Smooth muscle cell (in vitro differentiated cells): Measurements from ENCODE around the gene CEP57L1. TPM values are rescaled to one million over a fixed set of nuclear protein-coding genes. Genes with fewer than 3 reads are reported as not detected.
"Not testable (repeated sequence)": the region's sequence is repeated elsewhere in the genome, so short reads cannot be mapped to it uniquely, and the experiment has no call there.

Experiments
- DNase-seq: peaks from one replicate; lab custom pipeline; 2025; ENCODE audit not compliant: unreplicated experiment; lab: John Stamatoyannopoulos, UW
- H2AFZ ChIP-seq: fragments of 200-600 bp; sonication (generic); 2 replicates; pipeline ENCODE4 v1.6.0; 2016; ENCODE audit warnings: antibody characterized with exemption, low read depth, mild to moderate bottlenecking
- H3F3A ChIP-seq: fragments of 200-600 bp; sonication (generic); 2 replicates; pipeline ENCODE4 v1.6.0; 2017; ENCODE audit warnings: antibody characterized with exemption, low read depth
- H3K27ac ChIP-seq: fragments of 200-600 bp; sonication (generic); 2 replicates; pipeline ENCODE4 v1.5.1; 2016; ENCODE audit warnings: low read depth, mild to moderate bottlenecking
- H3K27me3 ChIP-seq: fragments of 200-600 bp; sonication (generic); 2 replicates; pipeline ENCODE4 v1.6.1; 2016; ENCODE audit warnings: low read depth, mild to moderate bottlenecking
- H3K36me3 ChIP-seq: fragments of 200-600 bp; sonication (generic); 2 replicates; pipeline ENCODE4 v1.5.1; 2016; ENCODE audit warnings: low read depth
- H3K4me1 ChIP-seq: fragments of 200-600 bp; sonication (generic); 2 replicates; pipeline ENCODE4 v1.5.1; 2016; ENCODE audit warnings: low read depth
- H3K4me2 ChIP-seq: fragments of 200-600 bp; sonication (generic); 2 replicates; pipeline ENCODE4 v1.6.0; 2016; ENCODE audit warnings: mild to moderate bottlenecking
- H3K4me3 ChIP-seq: fragments of 200-600 bp; sonication (generic); 2 replicates; pipeline ENCODE4 v1.5.1; 2016; ENCODE audit warnings: mild to moderate bottlenecking
- H3K79me2 ChIP-seq: fragments of 200-600 bp; sonication (generic); 2 replicates; pipeline ENCODE4 v1.6.0; 2016; ENCODE audit warnings: low read depth, mild to moderate bottlenecking
- H3K9ac ChIP-seq: fragments of 200-600 bp; sonication (generic); 2 replicates; pipeline ENCODE4 v1.6.0; 2016; ENCODE audit warnings: low read depth
- H3K9me3 ChIP-seq: fragments of 200-600 bp; sonication (generic); replicated peaks from 2 replicates; pipeline ENCODE4 v1.5.1; 2016; ENCODE audit warnings: low read depth
- H4K20me1 ChIP-seq: fragments of 200-600 bp; sonication (generic); 2 replicates; pipeline ENCODE4 v1.6.0; 2016; ENCODE audit warnings: low read depth
- WGBS: methylation state at CpG from one replicate; pipeline ENCODE4 v1.1.7; 2016; ENCODE audit warnings: low lambda C conversion rate; 5-methylcytosine and 5-hydroxymethylcytosine counted together
- polyA plus RNA-seq: library from polyadenylated mRNA; unstranded; fragments of >200 nt; fragmentation: Nextera tagmentation; extraction: Ambion mirVana; gene quantifications from 2 replicates; pipeline ENCODE4 v1.2.1, GENCODE V29; 2016
- total RNA-seq: library from RNA; depleted of rRNA; stranded (reverse); fragments of >200 nt; gene quantifications from 2 replicates; pipeline ENCODE4 v1.2.3, GENCODE V29; 2014
- TF ChIP-seq, protein P1 (sequence below): fragments of 200-600 bp; sonication (generic); IDR thresholded peaks from 2 replicates; pipeline ENCODE4 v1.5.1; 2017; ENCODE audit warnings: borderline replicate concordance, mild to moderate bottlenecking, antibody characterized with exemption; ENCODE audit not compliant: insufficient read depth, poor library complexity, severe bottlenecking

The CEP57L1 gene
- total and polyA plus RNA-seq, 2 experiments from 2014 or later: 24.0 to 36.8 TPM

- Histone ChIP-seq H2AFZ (no peak overlapping the region), H3K4me1 (no peaks in the 10 kb centered on the region), H4K20me1 (no peaks in the 10 kb centered on the region), H3K4me2 (no peak overlapping the region), H3K9me3 (no peaks in the 10 kb centered on the region), H3K27ac (peak overlapping the region; percentile 41), H3K4me3 (no peak overlapping the region), H3K9ac (no peak overlapping the region), H3K36me3 (peaks cover 13% of the 10 kb centered on the region), H3K79me2 (no peaks in the 10 kb centered on the region), H3F3A (no peaks in the 10 kb centered on the region), H3K27me3 (no peaks in the 10 kb centered on the region)
- DNase-seq: no peak
- WGBS: 73% methylated on average over 6 of the region's 6 CpGs
- TF ChIP-seq, protein P1, sequence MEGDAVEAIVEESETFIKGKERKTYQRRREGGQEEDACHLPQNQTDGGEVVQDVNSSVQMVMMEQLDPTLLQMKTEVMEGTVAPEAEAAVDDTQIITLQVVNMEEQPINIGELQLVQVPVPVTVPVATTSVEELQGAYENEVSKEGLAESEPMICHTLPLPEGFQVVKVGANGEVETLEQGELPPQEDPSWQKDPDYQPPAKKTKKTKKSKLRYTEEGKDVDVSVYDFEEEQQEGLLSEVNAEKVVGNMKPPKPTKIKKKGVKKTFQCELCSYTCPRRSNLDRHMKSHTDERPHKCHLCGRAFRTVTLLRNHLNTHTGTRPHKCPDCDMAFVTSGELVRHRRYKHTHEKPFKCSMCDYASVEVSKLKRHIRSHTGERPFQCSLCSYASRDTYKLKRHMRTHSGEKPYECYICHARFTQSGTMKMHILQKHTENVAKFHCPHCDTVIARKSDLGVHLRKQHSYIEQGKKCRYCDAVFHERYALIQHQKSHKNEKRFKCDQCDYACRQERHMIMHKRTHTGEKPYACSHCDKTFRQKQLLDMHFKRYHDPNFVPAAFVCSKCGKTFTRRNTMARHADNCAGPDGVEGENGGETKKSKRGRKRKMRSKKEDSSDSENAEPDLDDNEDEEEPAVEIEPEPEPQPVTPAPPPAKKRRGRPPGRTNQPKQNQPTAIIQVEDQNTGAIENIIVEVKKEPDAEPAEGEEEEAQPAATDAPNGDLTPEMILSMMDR: no peak
Measured at GRCh38 chr6:109139109-109139508, 43.8 kb downstream of the CEP57L1 start.

GRCh38 chr6:109142067-109142466 lies 46.8 kb downstream of the CEP57L1 start:
- H3F3A ChIP-seq, H4K20me1 ChIP-seq, H2AFZ ChIP-seq, H3K27ac ChIP-seq, DNase-seq, H3K4me1 ChIP-seq, H3K9ac ChIP-seq, H3K27me3 ChIP-seq, H3K4me3 ChIP-seq, H3K79me2 ChIP-seq, H3K4me2 ChIP-seq, H3K9me3 ChIP-seq: not testable (repeated sequence)
- peaks cover 13% of the 10 kb centered on the region for H3K36me3 ChIP-seq

DNA sequence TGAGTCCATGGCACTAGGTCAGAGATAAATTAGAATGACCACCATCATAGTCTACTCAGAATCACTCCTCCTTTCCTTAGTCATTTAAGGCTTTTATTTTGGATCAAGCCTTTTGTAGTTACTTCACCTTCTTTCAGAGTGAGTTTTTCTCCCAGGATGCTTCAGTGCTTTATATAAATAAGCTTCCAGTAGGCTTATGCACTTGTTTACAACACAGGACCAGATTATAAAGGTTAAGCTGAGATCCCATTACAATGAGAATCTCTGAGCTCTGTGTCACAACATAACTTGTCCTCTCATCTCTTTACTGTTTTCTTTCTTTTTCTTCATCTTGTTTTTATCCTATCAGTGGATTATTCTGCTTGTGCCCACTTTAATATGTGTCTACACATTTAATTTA lies 47.9 kb downstream of the CEP57L1 start:
- no peak overlapping the region for H3K27ac ChIP-seq
- TF ChIP-seq, protein P1: no peak
- peaks cover 18% of the 10 kb centered on the region for H3K36me3 ChIP-seq
- H3K4me1 ChIP-seq: no peaks in the 10 kb centered on the region
- DNase-seq: no peak
- H3K4me2 ChIP-seq: no peak overlapping the region
- H3K27me3 ChIP-seq: no peaks in the 10 kb centered on the region
- no peak overlapping the region for H3K4me3 ChIP-seq
- H2AFZ ChIP-seq: no peak overlapping the region
- H4K20me1 ChIP-seq: no peaks in the 10 kb centered on the region
- no peaks in the 10 kb centered on the region for H3K79me2 ChIP-seq
- H3K9ac ChIP-seq: no peak overlapping the region
- no peaks in the 10 kb centered on the region for H3K9me3 ChIP-seq
- H3F3A ChIP-seq: no peaks in the 10 kb centered on the region

- peaks cover 17% of the 10 kb centered on the region for H3K36me3 ChIP-seq
- H3K4me1 ChIP-seq, H2AFZ ChIP-seq, H4K20me1 ChIP-seq, H3K79me2 ChIP-seq, H3K9ac ChIP-seq, H3K9me3 ChIP-seq, H3K27ac ChIP-seq, H3K27me3 ChIP-seq, H3K4me2 ChIP-seq, H3F3A ChIP-seq, DNase-seq, H3K4me3 ChIP-seq: not testable (repeated sequence)
- whole genome bisulfite sequencing: 88% methylated on average over 4 of the region's 5 CpGs
Measured at GRCh38 chr6:109148251-109148650, 52.9 kb downstream of the CEP57L1 start.

DNA sequence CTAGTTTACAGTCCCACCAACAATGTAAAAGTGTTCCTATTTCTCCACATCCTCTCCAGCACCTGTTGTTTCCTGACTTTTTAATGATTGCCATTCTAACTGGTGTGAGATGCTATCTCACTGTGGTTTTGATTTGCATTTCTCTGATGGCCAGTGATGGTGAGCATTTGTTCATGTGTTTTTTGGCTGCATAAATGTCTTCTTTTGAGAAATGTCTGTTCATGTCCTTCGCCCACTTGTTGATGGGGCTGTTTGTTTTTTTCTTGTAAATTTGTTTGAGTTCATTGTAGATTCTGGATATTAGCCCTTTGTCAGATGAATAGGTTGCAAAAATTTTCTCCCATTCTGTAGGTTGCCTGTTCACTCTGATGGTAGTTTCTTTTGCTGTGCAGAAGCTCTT lies 53.4 kb downstream of the CEP57L1 start:
- not testable (repeated sequence) for H2AFZ ChIP-seq, H3F3A ChIP-seq, H3K4me1 ChIP-seq, H3K27me3 ChIP-seq, H3K79me2 ChIP-seq, DNase-seq, H3K4me3 ChIP-seq, H3K4me2 ChIP-seq, H3K9ac ChIP-seq, H3K27ac ChIP-seq, H3K9me3 ChIP-seq, H4K20me1 ChIP-seq
- WGBS: 92% methylated on average over 1 of the region's 1 CpG
- H3K36me3 ChIP-seq: peaks cover 17% of the 10 kb centered on the region
